Subcutaneous adipose tissue (tissue), 4 donors: ENCODE results near the gene ZNF146. TPM values are rescaled to one million over a fixed set of nuclear protein-coding genes. Genes with fewer than 3 reads are reported as not detected.

Experiments
- total RNA-seq, 4 donors: library from RNA; depleted of rRNA; stranded (reverse); fragments of >200 nt; gene quantifications; one replicate each; pipeline ENCODE4 v1.1.0, GENCODE V29; 2016
- TF ChIP-seq, protein P1 (sequence below): fragments of 450-650 bp; IDR thresholded peaks from one replicate; pipeline ENCODE4 v1.5.1; 2016; ENCODE audit warnings: low read depth, mild to moderate bottlenecking, control low read depth, antibody characterized with exemption, moderate library complexity

ZNF146 gene
- total RNA-seq, 4 donors from 2014 or later, result 39.1 to 76.4 (median 69.2) TPM

DNA sequence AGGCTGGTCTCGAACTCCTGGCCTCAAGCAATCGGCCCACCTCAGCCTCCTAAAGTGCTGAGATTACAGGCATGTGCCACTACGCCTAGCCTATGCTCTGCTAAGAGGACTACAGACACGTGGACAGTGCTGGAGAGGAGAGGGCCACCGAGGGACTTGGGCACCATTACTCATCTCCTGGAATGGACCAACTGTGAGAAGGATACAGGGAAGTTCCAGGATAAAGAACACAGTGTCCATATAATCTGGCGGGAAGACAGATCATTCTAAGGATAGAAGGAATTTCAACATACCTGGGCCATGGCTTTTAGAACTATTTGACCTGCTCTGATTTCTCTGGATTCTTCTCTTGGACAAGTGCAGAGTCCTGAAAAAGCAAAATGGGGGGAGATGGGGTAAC, 13.2 kb upstream of the ZNF146 start:
- TF ChIP-seq, protein P1, sequence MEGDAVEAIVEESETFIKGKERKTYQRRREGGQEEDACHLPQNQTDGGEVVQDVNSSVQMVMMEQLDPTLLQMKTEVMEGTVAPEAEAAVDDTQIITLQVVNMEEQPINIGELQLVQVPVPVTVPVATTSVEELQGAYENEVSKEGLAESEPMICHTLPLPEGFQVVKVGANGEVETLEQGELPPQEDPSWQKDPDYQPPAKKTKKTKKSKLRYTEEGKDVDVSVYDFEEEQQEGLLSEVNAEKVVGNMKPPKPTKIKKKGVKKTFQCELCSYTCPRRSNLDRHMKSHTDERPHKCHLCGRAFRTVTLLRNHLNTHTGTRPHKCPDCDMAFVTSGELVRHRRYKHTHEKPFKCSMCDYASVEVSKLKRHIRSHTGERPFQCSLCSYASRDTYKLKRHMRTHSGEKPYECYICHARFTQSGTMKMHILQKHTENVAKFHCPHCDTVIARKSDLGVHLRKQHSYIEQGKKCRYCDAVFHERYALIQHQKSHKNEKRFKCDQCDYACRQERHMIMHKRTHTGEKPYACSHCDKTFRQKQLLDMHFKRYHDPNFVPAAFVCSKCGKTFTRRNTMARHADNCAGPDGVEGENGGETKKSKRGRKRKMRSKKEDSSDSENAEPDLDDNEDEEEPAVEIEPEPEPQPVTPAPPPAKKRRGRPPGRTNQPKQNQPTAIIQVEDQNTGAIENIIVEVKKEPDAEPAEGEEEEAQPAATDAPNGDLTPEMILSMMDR, result no peak

DNA sequence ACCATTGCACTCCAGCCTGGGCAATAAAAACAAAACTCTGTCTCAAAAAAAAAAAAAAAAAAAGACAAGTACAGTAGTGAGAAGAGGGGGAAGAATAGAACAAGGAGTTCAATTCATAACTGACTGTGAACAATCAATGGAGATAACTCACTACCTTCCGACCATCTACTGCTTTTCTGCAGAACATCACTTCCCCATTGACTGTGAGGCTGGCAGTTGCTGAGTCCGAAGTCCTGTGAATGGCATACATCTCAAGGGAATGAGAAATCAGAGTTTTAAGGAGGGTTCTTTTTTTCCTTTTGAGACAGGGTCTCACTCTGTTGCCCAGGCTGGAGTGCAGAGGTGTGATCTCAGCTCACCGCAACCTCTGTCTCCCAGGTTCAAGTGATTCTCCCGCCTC, 11.6 kb upstream of the ZNF146 start:
- TF ChIP-seq, protein P1, result no peak

DNA sequence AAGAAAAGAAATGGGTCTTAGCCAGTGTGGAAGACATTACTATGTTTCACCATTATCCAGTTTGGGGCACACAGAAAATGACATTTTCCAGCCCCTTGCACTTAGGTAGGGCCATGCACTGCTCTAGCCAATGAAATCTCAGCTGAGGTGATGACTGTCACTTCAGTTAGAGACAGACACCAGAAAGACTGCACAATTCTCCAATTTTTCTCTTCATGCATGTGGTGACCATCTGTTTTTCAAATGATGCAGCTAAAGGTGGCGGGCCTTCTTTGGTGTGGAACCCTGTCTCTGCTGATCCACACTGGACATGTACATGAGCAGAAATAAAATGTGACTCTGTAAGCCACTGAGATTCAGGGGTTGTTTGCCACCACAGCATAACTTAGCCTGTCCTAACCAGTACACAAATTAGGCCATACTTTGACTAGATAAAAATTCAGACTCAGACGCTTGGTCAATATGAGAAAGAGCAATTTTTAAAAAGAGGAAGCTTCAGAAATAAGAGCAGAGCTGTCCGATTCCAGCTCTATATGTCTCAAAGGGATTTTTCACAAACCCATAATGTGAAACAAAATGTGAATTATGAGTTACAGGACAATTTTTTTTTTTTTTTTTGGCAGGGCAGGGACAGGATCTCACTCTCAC, 7.2 kb upstream of the ZNF146 start:
- TF ChIP-seq, protein P1, result no peak

DNA sequence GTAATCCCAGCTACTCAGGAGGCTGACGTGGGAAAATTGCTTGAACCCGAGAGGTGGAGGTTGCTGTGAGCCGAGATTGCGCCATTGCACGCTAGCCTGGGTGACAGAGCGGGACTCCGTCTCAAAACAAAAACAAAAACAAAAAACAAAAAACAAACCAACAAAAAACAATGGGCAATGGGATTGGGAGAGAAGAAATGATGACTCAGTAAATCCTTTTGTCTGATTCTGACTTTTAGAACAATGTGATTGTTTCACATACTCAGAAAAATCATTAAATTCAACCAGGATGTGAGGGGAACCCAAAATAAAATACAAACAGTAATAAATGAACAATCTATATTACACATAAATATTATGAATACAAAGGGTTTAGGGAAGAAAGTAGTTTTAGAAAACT, 5.5 kb upstream of the ZNF146 start:
- TF ChIP-seq, protein P1, result no peak

DNA sequence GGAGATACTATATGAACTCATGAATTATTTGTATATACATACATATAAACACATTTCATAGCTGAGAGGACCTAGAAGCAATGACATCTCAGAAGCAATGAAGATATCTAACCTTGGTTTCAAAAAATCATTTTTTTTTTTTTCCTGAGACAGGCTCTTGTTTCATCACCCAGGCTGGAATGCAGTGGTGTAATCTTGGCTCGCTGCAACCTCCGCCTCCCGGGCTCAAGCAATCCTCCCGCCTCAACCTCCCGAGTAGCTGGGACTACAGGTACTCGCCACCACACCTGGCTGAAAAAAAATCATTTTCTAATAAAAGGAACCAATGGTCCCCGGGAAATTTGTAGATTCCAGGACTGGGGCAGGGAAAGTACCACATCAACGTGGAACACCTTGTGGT, 4.4 kb upstream of the ZNF146 start:
- TF ChIP-seq, protein P1, result no peak

DNA sequence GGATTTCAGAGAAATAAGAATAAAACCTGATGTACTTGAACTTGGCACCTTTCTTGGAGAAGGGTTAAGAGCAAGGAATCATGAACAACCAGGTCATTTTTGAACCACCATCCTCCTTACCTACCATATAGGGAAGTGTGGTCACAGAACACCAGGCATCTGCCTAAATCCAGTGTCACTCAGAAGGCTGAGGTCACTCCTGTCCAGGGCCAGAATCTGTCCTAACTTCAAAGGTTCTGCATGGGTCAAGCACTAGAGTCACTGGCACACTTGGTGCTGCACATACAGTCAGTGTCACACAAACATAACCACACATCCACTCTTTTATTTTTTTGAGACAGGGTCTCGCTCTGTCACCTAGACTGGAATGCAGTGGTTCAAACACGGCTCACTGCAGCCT, 2.0 kb upstream of the ZNF146 start:
- TF ChIP-seq, protein P1, result no peak

DNA sequence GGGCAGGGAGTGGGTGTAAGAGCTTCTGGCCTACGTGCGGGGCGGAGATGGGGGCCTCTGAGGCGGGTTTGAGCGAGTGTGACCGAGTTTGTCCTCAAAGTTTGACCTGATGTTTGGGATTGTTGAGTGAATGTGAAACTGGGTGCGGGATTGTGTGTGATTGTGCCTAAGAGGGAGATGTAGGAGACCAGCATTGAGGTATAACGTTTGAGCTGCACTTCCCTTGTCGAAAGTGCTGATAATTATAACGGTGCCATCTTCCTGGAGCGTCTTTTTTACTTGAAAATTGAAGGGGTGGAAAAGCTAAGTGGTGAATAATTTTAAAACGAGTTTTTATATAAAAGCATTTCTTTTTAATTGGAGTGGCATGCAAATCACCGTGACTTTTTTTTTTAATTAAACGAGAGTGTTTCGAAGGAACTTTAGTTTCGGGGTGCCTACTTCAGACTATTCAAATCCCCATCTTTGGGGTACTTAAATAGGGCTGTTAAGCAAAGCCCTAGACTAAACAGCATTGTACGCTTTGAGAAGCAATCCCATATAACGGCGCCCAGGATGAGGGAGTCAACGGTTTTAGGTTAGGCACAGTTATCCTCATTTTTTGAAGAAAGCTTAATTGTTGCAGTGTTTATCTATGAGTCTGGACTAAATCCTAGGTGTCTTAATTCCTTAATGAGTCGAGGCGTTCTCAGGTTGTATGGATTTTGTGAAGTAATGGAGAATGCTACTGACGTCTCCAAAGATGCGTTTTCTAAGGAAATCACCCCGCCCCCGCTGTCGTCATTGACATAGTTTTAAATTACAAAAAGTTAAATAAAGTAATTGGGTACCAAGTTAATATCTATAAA, 594 bp downstream of the ZNF146 start:
- TF ChIP-seq, protein P1, result no peak
